CD4-positive, alpha-beta T cell treated with Interleukin-21 for 1 hour (primary cell): ENCODE results near the gene NALCN.

ENCODE experiments used
- DNase-seq: peaks from one replicate; pipeline ENCODE4 v3.0.0-alpha.2; 2020

Gene NALCN

DNA sequence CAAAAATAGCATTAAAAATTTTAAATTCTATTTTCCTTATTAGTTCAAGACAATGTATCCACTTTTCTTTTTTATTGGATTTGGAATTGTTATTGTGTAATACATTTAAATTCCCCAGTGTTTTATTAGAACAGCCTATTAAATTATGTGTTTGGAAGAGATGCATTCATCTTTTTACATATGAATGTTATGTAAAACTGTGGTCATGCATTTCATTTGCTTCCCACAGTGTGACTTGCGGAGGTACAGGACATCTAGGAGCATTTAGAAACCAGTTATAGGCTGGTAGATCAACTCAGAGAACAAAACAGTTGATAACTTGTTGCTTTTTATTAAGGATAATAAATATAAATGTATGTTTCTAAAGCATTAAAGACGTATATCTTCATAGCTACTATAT is 406.2 kb downstream of the NALCN start:
- DNase-seq: no peak

DNA sequence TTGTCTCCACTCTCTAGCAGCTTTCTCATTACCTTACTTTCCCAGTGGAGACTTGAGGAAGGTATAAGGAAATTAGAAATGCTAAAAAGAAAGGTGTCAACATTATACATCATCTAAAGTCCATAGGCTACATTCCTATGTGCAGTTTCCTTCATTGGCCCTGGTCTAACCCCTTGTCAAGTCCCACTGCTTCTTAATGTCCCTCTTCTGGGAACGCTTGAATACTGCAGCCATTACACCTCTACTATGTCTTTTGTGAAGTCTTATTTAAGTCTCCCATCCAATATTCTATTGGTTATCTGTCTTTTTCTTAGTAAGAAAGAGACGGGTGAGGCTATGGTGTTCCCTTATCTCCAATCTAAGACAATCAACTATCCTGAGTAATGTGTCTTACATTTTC is 409.1 kb downstream of the NALCN start:
- DNase-seq: no peak
